Cardiac fibroblast (primary cell): Measurements from ENCODE around the gene NISCH.

Experiments
- DNase-seq, 2 donors: peaks; one replicate each; pipeline versions ENCODE4 v3.0.0 to v3.0.0-alpha.2; 2010; ENCODE audit warnings: low read depth in 2 of 2
- H3K4me3 ChIP-seq, 2 donors: replicated peaks in 1 of 2; 1 replicate in 1 of 2; 2 replicates in 1 of 2; pipeline ENCODE4 v1.5.1; 2011; ENCODE audit warnings: low read depth in 2 of 2, low read length in 2 of 2, mild to moderate bottlenecking in 2 of 2, moderate library complexity in 1 of 2
- CTCF ChIP-seq: IDR thresholded peaks from one replicate; pipeline ENCODE4 v1.5.1; 2011; ENCODE audit warnings: low read depth, mild to moderate bottlenecking, low read length, inconsistent platforms

Gene NISCH

GRCh38 chr3:52536369-52537164, 81.2 kb downstream of the NISCH start, which contains the start of gene UQCC5:
UQCC5 (plus strand) TSS chr3:52536605; CDS start chr3:52536756, 151 bp downstream.
- DNase-seq = peak; percentile 99
- peak within 1 kb of the TSS; percentile 58 to 71 for H3K4me3 ChIP-seq
- TF ChIP-seq CTCF = no peak

GRCh38 chr3:52537165-52537620, 81.8 kb downstream of the NISCH start:
- no peak for TF ChIP-seq CTCF
- H3K4me3 ChIP-seq = peak overlapping the region; percentile 58 to 71
- DNase-seq = no peak

- TF ChIP-seq CTCF = no peak
- peak overlapping the region; percentile 58 to 71 for H3K4me3 ChIP-seq
- no peak for DNase-seq
These were observed 82.5 kb downstream of the NISCH start for GRCh38 chr3:52537726-52538421.

- no peak overlapping the region for H3K4me3 ChIP-seq
- no peak for DNase-seq
These were observed 83.7 kb downstream of the NISCH start for GRCh38 chr3:52539010-52539653.

GRCh38 chr3:52541050-52541449, 85.6 kb downstream of the NISCH start:
- no peak overlapping the region for H3K4me3 ChIP-seq
- DNase-seq = no peak
- TF ChIP-seq CTCF = no peak

More at GRCh38 chr3:52539010-52539653, 83.7 kb downstream of the NISCH start:
- no peak for TF ChIP-seq CTCF
